HG03439 (cell line): ENCODE results near the gene MYL12B.
A peak's percentile ranks its signal among the peaks of the same experiment; 100 is the strongest.
"Not testable (repeated sequence)": the region's sequence is repeated elsewhere in the genome, so short reads cannot be mapped to it uniquely, and the experiment has no call there.

ENCODE experiments used
- ATAC-seq: cut with Tn5 transposase; IDR thresholded peaks from one replicate; pipeline ENCODE4 v1.9.1; 2021; ENCODE audit warnings: mild to moderate bottlenecking, moderate library complexity; ENCODE audit not compliant: unreplicated experiment

MYL12B gene

DNA sequence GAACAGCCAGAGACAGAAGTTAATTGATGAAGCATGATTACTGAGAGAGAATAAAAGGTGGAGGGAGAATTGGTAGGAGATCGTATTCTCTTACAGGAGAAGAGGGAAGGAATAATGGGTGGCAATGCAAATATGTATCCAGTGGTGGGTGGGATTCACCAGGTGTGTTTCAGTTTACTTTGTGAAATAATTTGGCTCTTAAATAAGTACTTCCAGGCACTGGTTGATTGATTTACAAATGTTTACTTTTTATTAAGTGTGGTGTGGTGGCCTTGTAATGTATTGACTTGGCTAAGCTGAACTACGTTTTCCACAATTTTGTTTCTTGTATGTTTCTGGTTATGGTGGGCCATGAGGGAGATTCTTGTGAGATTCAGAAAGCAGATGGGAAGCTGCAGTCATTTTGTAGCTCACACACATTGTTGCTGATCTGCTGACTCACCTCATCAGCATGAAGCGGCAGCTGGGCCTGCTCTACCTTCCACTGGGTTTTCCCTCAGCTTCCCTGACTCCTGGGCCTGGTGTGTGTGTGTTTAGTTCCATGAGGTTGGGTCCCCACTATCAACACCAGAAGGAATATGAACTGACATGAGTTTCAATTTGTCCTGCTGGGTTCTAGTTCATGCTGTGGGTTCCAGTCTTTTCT lies 32.6 kb downstream of the MYL12B start:
- no peak for ATAC-seq

- peak; percentile 98 for ATAC-seq
These were observed 35.4 kb downstream of the MYL12B start for GRCh38 chr18:3297025-3297984.

- ATAC-seq, result no peak
These were observed 42.9 kb downstream of the MYL12B start for GRCh38 chr18:3304832-3305231.

DNA sequence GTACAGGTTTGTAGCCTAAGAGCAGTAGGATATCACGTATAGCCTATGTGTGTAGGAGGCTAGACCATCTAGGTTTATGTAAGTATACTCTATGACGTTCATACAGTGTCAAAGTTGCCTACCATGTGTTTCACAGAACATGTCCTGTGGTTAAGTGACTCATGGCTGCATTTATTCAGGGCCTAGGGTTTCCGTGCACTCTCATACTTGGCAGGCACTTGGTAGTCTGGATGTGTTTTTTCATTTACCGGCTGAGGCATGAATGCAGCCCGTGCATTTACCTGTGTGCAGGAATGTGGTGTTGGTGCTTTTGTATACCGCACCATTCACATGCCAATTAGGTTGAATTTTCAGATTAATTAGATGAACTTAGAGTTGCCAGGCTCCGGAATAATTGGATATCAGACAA lies 43.4 kb downstream of the MYL12B start:
- peak; percentile 59 for ATAC-seq

GRCh38 chr18:3305933-3306332 lies 44.0 kb downstream of the MYL12B start:
- no peak for ATAC-seq

DNA sequence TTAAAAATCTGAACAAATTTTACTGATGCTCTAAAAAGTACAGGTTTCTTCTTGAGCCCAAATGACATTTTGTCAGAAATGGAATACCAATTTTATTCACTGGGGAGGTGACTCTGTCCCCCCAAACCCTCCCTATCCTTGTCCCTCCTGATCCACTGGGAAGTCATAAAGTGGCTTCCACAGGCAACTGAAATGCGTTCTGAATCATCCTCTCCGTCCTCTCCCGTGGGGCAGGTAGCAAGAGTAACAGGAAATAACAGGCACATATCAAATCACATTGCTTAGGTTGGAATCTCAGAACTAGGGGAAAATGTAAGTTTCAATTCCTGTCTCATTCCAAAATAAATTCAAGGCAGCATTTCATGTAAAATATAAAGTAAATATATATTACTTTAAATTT lies 44.5 kb downstream of the MYL12B start:
- ATAC-seq, result no peak

DNA sequence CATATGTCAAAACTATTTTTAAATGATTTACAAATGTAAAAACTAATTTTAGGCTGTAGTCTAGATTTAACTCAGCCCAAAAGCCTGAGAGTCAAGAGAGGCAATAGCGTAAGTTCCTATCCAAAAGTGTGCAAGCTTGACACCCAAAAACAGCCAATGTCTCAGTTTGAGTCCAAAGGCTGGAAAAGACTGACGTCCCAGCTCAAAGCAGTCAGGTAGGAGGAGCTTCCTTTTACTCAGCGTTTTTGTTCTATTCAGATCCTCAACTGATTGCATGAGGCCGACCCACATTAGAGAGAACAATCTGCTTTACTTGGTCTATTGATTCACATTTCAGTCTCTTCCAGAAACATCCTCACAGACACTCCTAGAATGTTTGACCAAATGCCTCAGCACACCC lies 51.8 kb downstream of the MYL12B start:
- ATAC-seq, result no peak

DNA sequence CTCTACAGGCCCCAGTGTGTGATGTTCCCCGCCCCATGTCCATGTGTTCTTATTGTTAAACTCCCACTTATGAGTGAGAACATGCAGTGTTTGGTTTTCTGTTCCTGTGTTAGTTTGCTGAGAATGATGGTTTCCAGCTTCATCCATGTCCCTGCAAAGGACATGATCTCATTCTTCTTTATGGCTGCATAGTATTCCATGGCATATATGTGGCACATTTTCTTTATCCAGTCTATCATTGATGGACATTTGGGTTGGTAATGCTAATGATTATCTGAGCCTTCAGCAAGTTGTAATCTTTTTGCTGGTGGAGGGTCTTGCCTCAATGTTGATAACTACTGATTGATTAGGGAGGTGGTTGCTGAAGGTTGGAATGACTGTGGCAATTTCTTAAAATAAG lies 53.4 kb downstream of the MYL12B start:
- ATAC-seq, result not testable (repeated sequence)

GRCh38 chr18:3319399-3319798 lies 57.5 kb downstream of the MYL12B start:
- no peak for ATAC-seq

DNA sequence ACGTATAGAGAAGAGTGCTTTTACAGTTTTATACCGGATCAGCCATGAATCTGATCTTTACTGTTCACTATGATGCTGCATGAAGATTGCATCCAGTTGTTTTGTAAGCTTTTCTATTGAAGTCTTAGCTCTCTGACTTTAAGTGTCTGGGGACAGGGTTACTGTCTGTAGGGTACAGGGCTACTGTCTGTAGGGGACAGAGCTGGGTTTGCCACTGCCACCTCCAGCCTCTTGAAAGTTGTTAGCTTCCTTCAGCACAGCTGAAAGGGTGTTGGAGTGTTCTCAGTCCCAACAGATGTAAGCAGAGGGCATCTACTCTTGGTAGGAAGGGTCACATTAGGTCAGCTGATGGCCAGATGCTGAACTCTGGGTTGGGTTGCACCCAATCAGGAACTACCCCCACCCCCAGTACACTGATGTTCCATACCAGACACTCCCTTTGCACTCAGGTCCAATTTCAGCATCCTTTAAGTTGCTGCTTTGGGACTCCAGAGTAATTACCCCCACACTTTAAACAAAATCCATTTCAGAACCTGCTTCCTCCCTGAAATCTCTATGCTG lies 58.0 kb downstream of the MYL12B start:
- no peak for ATAC-seq

DNA sequence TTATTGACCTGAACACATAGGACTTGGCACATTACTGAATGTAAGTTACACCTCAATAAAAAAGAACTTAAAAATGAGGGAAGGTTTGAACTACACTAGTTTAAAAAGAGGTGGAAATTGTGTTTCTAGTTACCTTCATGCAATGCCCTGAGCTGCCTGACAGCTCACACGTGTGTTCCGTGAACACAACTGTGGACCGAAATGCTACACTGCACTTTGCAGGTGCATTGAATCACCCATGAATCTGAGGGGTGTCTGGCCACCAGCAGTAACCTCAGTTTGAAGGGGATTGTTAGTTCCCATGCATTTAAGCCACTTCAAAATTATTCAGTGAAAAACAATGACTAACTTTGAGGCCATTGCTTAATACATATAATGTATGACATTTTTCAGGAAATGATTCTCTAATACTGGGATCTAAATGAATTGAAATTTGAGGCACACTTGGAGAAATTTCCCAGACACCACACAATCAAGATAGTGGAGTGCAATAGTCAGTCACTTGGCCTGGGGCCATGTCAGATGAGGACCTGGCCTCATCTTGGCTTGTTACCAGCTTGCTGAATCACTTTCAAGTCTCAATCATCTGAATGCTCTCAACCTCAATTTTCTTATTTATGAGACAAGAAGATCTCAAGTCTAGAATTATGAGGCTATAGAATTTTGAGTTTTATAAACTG lies 59.3 kb downstream of the MYL12B start:
- no peak for ATAC-seq

GRCh38 chr18:3323900-3324299 lies 62.0 kb downstream of the MYL12B start:
- no peak for ATAC-seq
